Mesendoderm (in vitro differentiated cells): ENCODE data around the gene ARHGAP20.

ENCODE experiments used
- DNase-seq: peaks from one replicate; pipeline ENCODE4 v3.0.0; 2013
- H2AK5ac ChIP-seq: 2 replicates; pipeline ENCODE4 v1.6.1; 2013; ENCODE audit warnings: low read length, inconsistent platforms
- H2BK120ac ChIP-seq: 2 replicates; pipeline ENCODE4 v1.6.1; 2013; ENCODE audit warnings: low read depth, mild to moderate bottlenecking, low read length, moderate library complexity, mixed read lengths
- H2BK15ac ChIP-seq: replicated peaks from 2 replicates; pipeline ENCODE4 v1.6.1; 2013; ENCODE audit warnings: low read depth, mild to moderate bottlenecking, moderate library complexity
- H2BK5ac ChIP-seq: 2 replicates; pipeline ENCODE4 v1.6.1; 2013; ENCODE audit warnings: low read length, inconsistent platforms
- H3K18ac ChIP-seq: 2 replicates; pipeline ENCODE4 v1.6.1; 2013; ENCODE audit warnings: mild to moderate bottlenecking, low read length, mixed read lengths
- H3K23ac ChIP-seq: one replicate; pipeline ENCODE4 v1.6.1; 2013; ENCODE audit warnings: low read length
- H3K27ac ChIP-seq: 2 replicates; pipeline ENCODE4 v1.5.1; 2013; ENCODE audit warnings: low read depth, mild to moderate bottlenecking, inconsistent platforms, low read length, moderate library complexity
- H3K27me3 ChIP-seq: 2 replicates; pipeline ENCODE4 v1.6.1; 2013; ENCODE audit warnings: low read length, control low read depth, mild to moderate bottlenecking, inconsistent platforms; ENCODE audit not compliant: insufficient read depth, poor library complexity
- H3K36me3 ChIP-seq: 2 replicates; pipeline ENCODE4 v1.6.1; 2013; ENCODE audit warnings: low read length, inconsistent platforms; ENCODE audit not compliant: control insufficient read depth, insufficient read depth
- H3K4ac ChIP-seq: one replicate; pipeline ENCODE4 v1.6.1; 2013; ENCODE audit warnings: low read depth, mild to moderate bottlenecking, low read length, moderate library complexity
- H3K4me1 ChIP-seq: 2 replicates; pipeline ENCODE4 v1.6.1; 2013; ENCODE audit warnings: low read depth, low read length, inconsistent platforms; ENCODE audit not compliant: control insufficient read depth
- H3K4me2 ChIP-seq: 2 replicates; pipeline ENCODE4 v1.6.1; 2013; ENCODE audit warnings: low read length
- H3K4me3 ChIP-seq: 2 replicates; pipeline ENCODE4 v1.5.1; 2013; ENCODE audit warnings: mild to moderate bottlenecking, low read length
- H3K56ac ChIP-seq: one replicate; pipeline ENCODE4 v1.6.1; 2013; ENCODE audit warnings: low read length
- H3K79me1 ChIP-seq: 2 replicates; pipeline ENCODE4 v1.6.1; 2013; ENCODE audit warnings: low read length, inconsistent platforms
- H3K79me2 ChIP-seq: 2 replicates; pipeline ENCODE4 v1.6.1; 2013; ENCODE audit warnings: mild to moderate bottlenecking, low read length; ENCODE audit not compliant: control insufficient read depth, insufficient read depth
- H3K9ac ChIP-seq: 2 replicates; pipeline ENCODE4 v1.6.1; 2013; ENCODE audit warnings: low read length, inconsistent platforms
- H4K5ac ChIP-seq: one replicate; pipeline ENCODE4 v1.6.1; 2013; ENCODE audit warnings: low read length
- H4K8ac ChIP-seq: one replicate; pipeline ENCODE4 v1.6.1; 2013; ENCODE audit warnings: low read depth, mild to moderate bottlenecking, control low read depth, low read length, moderate library complexity
- WGBS: extraction: QIAGEN DNeasy Blood & Tissue Kit; methylation state at CpG from one replicate; pipeline ENCODE4 v1.1.7; 2013; ENCODE audit warnings: low lambda C conversion rate, missing lambda C conversion rate; ENCODE audit not compliant: insufficient coverage; ENCODE audit errors: extremely low coverage; 5-methylcytosine and 5-hydroxymethylcytosine counted together

ARHGAP20 gene

GRCh38 chr11:110565357-110566336 is 146.6 kb downstream of the ARHGAP20 start:
- H4K5ac ChIP-seq = no peak overlapping the region
- no peaks in the 10 kb centered on the region for H3K79me1 ChIP-seq
- H2BK15ac ChIP-seq = no peak overlapping the region
- H3K36me3 ChIP-seq = no peaks in the 10 kb centered on the region
- no peak overlapping the region for H3K9ac ChIP-seq
- H3K56ac ChIP-seq = peak overlapping the region; percentile 46
- H3K18ac ChIP-seq = no peak overlapping the region
- H3K23ac ChIP-seq = peak overlapping the region; percentile 70
- H3K4me1 ChIP-seq = peaks cover 13% of the 10 kb centered on the region
- H3K79me2 ChIP-seq = no peaks in the 10 kb centered on the region
- no CpG with 5 or more reads among the region's 16 CpGs for WGBS
- H3K4me2 ChIP-seq = no peak overlapping the region
- H3K27ac ChIP-seq = no peak overlapping the region
- H3K27me3 ChIP-seq = no peaks in the 10 kb centered on the region
- no peak overlapping the region for H3K4me3 ChIP-seq
- peak; percentile 97 for DNase-seq
- no peak overlapping the region for H3K4ac ChIP-seq
- peak overlapping the region; percentile 20 for H2BK5ac ChIP-seq
- H4K8ac ChIP-seq = no peak overlapping the region
- H2BK120ac ChIP-seq = no peak overlapping the region
- H2AK5ac ChIP-seq = peak overlapping the region; percentile 85

- WGBS = no CpG with 5 or more reads among the region's 8 CpGs
- Histone ChIP-seq H3K27me3 (no peaks in the 10 kb centered on the region), H3K4me3 (no peak overlapping the region), H3K9ac (no peak overlapping the region), H4K5ac (no peak overlapping the region), H2AK5ac (no peak overlapping the region), H3K27ac (peak overlapping the region; percentile 19), H2BK15ac (no peak overlapping the region), H2BK5ac (no peak overlapping the region), H3K79me1 (no peaks in the 10 kb centered on the region), H3K4me1 (peaks cover 13% of the 10 kb centered on the region), H3K23ac (no peak overlapping the region), H3K79me2 (no peaks in the 10 kb centered on the region), H3K4me2 (no peak overlapping the region), H3K56ac (peak overlapping the region; percentile 62), H2BK120ac (peak overlapping the region; percentile 51), H3K36me3 (no peaks in the 10 kb centered on the region), H3K4ac (no peak overlapping the region), H4K8ac (no peak overlapping the region), H3K18ac (peak overlapping the region; percentile 57)
- DNase-seq = peak; percentile 47
These were observed 147.4 kb downstream of the ARHGAP20 start for GRCh38 chr11:110564676-110565356.

GRCh38 chr11:110544779-110545178 is 167.5 kb downstream of the ARHGAP20 start:
- Histone ChIP-seq H4K8ac (no peak overlapping the region), H3K9ac (no peak overlapping the region), H3K27me3 (no peaks in the 10 kb centered on the region), H3K79me2 (no peaks in the 10 kb centered on the region), H2BK120ac (no peak overlapping the region), H2BK5ac (no peak overlapping the region), H2BK15ac (no peak overlapping the region), H3K36me3 (no peaks in the 10 kb centered on the region), H3K56ac (no peak overlapping the region), H3K18ac (no peak overlapping the region), H3K27ac (no peak overlapping the region), H2AK5ac (no peak overlapping the region), H3K79me1 (no peaks in the 10 kb centered on the region), H3K4me3 (no peak overlapping the region), H3K4me1 (no peaks in the 10 kb centered on the region), H3K4ac (no peak overlapping the region), H3K4me2 (no peak overlapping the region), H4K5ac (no peak overlapping the region), H3K23ac (no peak overlapping the region)
- WGBS = no CpG with 5 or more reads among the region's 1 CpG
- no peak for DNase-seq

GRCh38 chr11:110538154-110538553 is 174.1 kb downstream of the ARHGAP20 start:
- Histone ChIP-seq H3K4ac (no peak overlapping the region), H3K36me3 (no peaks in the 10 kb centered on the region), H3K4me3 (no peak overlapping the region), H4K5ac (no peak overlapping the region), H2BK15ac (no peak overlapping the region), H3K23ac (no peak overlapping the region), H2BK120ac (no peak overlapping the region), H3K4me2 (no peak overlapping the region), H3K18ac (no peak overlapping the region), H4K8ac (no peak overlapping the region), H2BK5ac (no peak overlapping the region), H2AK5ac (no peak overlapping the region), H3K56ac (no peak overlapping the region), H3K27me3 (no peaks in the 10 kb centered on the region), H3K79me1 (no peaks in the 10 kb centered on the region), H3K9ac (no peak overlapping the region), H3K4me1 (no peaks in the 10 kb centered on the region), H3K27ac (no peak overlapping the region), H3K79me2 (no peaks in the 10 kb centered on the region)
- DNase-seq = no peak

GRCh38 chr11:110530900-110531741 is 181.1 kb downstream of the ARHGAP20 start:
- Histone ChIP-seq H2BK5ac (no peak overlapping the region), H2AK5ac (no peak overlapping the region), H4K5ac (no peak overlapping the region), H3K27ac (no peak overlapping the region), H3K4ac (no peak overlapping the region), H3K56ac (no peak overlapping the region), H2BK120ac (no peak overlapping the region), H3K4me1 (no peaks in the 10 kb centered on the region), H4K8ac (no peak overlapping the region), H3K27me3 (no peaks in the 10 kb centered on the region), H3K23ac (no peak overlapping the region), H3K4me3 (no peak overlapping the region), H3K4me2 (no peak overlapping the region), H3K79me1 (no peaks in the 10 kb centered on the region), H3K18ac (no peak overlapping the region), H3K9ac (no peak overlapping the region), H3K79me2 (no peaks in the 10 kb centered on the region), H2BK15ac (no peak overlapping the region), H3K36me3 (no peaks in the 10 kb centered on the region)
- DNase-seq = no peak
- WGBS = no CpG with 5 or more reads among the region's 6 CpGs
